PFSK-1 (cell line): ENCODE data around the gene RAB34.

ENCODE experiments used
- TAF1 ChIP-seq: IDR thresholded peaks from 2 replicates; pipeline ENCODE4 v1.6.1; 2012; ENCODE audit warnings: low read length, control low read depth, borderline replicate concordance; ENCODE audit not compliant: insufficient read depth
- TF ChIP-seq, protein P1 (sequence below), 2 experiments: IDR thresholded peaks; 2 replicates each; pipeline versions ENCODE4 v1.6.1 to v1.8.0; 2011 to 2012; ENCODE audit warnings: low read depth in 2 of 2, low read length in 2 of 2, control low read depth in 1 of 2, inconsistent platforms in 1 of 2, mild to moderate bottlenecking in 1 of 2, moderate library complexity in 1 of 2; ENCODE audit not compliant: insufficient read depth in 1 of 2

DNA sequence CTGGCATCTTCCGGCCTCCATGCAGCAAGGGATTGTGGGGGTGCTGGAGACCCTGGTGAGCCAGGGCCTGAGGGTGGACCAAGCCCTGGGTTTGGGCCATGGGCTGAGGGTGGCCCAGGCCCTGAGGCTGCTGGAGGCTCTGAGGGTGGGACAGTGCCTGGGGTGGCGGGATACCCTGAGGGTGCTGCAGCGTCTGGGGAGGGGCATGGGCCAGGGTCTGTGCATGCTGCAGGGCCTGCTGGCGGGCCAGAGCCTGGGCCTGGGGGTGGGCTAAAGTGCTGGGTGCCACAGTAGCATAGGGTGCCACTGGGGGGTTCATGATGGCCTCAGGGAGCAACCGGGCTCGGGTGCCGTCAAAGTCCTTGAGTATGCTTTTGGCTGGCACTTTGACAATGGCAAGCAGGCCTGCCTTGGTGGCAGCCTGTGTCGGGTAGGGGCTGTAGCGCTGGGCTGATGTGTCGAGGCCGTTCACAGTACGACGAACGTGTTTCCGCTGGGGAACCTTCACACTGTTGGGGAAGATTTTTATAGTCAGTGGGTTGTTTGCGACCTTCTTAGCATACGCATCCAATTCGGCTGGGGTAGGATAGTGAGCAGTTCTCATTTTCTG, 41.7 kb upstream of the RAB34 start:
- no peak for TF ChIP-seq TAF1
- TF ChIP-seq, protein P1, sequence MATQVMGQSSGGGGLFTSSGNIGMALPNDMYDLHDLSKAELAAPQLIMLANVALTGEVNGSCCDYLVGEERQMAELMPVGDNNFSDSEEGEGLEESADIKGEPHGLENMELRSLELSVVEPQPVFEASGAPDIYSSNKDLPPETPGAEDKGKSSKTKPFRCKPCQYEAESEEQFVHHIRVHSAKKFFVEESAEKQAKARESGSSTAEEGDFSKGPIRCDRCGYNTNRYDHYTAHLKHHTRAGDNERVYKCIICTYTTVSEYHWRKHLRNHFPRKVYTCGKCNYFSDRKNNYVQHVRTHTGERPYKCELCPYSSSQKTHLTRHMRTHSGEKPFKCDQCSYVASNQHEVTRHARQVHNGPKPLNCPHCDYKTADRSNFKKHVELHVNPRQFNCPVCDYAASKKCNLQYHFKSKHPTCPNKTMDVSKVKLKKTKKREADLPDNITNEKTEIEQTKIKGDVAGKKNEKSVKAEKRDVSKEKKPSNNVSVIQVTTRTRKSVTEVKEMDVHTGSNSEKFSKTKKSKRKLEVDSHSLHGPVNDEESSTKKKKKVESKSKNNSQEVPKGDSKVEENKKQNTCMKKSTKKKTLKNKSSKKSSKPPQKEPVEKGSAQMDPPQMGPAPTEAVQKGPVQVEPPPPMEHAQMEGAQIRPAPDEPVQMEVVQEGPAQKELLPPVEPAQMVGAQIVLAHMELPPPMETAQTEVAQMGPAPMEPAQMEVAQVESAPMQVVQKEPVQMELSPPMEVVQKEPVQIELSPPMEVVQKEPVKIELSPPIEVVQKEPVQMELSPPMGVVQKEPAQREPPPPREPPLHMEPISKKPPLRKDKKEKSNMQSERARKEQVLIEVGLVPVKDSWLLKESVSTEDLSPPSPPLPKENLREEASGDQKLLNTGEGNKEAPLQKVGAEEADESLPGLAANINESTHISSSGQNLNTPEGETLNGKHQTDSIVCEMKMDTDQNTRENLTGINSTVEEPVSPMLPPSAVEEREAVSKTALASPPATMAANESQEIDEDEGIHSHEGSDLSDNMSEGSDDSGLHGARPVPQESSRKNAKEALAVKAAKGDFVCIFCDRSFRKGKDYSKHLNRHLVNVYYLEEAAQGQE (IDR thresholded peaks at IDR 0.05; ENCODE audit: insufficient read depth in 1 of 2, low read depth in 2 of 2, low read length in 2 of 2), result no peak
